ENCODE data around the gene PHF2. TPM values are rescaled to one million over a fixed set of nuclear protein-coding genes. Genes with fewer than 3 reads are reported as not detected.

Gene PHF2
- polyA plus RNA-seq, 3 donors: 0.40 to 16.0 (median 0.97) TPM

GRCh38 chr9:93612796-93613154 lies 36.4 kb downstream of the PHF2 start:
- H3K27ac ChIP-seq (ENCODE audit: low read depth in 1 of 2, low read length in 2 of 2): no peak overlapping the region
- no peak for TF ChIP-seq CTCF (IDR thresholded peaks at IDR 0.05)
- no peak overlapping the region for H3K9ac ChIP-seq (ENCODE audit: insufficient read depth, low read length, poor library complexity, severe bottlenecking)
- H3K4me1 Mint-ChIP-seq: peaks cover 9% of the 10 kb centered on the region
- H3K27me3 ChIP-seq (ENCODE audit: control insufficient read depth in 2 of 2, insufficient read depth in 2 of 2, low read length in 2 of 2): no peaks in the 10 kb centered on the region
- no peak overlapping the region for H3K4me3 ChIP-seq (replicated peaks in 1 of 3; ENCODE audit: low read depth in 2 of 3, low read length in 3 of 3)
- H3K27ac Mint-ChIP-seq: no peak overlapping the region
- H3K4me1 ChIP-seq (ENCODE audit: control insufficient read depth in 1 of 2, insufficient read depth in 2 of 2, low read length in 2 of 2): no peaks in the 10 kb centered on the region
- H3K36me3 Mint-ChIP-seq: peaks cover 5 to 12% of the 10 kb centered on the region in 2 donors
- H3K79me2 ChIP-seq (ENCODE audit: insufficient read depth, low read length): peaks cover 64% of the 10 kb centered on the region
- WGBS (ENCODE audit: insufficient coverage): 0% methylated on average over 3 of the region's 5 CpGs
- H3K27me3 Mint-ChIP-seq (ENCODE audit: low read depth in 3 of 3): no peaks in the 10 kb centered on the region
- H4K20me1 ChIP-seq (ENCODE audit: insufficient read depth, low read length): peaks cover 80% of the 10 kb centered on the region
- DNase-seq: no peak
- H3K4me3 Mint-ChIP-seq: no peak overlapping the region
- peaks cover 11 to 16% of the 10 kb centered on the region in 2 donors for H3K9me3 ChIP-seq (replicated peaks in 1 of 2; ENCODE audit: control insufficient read depth in 1 of 2, insufficient read depth in 1 of 2, low read length in 2 of 2)
- intact Hi-C loops (cut with micrococcal nuclease): no loop called here
- H2AFZ ChIP-seq (ENCODE audit: insufficient read depth, low read depth, low read length, poor library complexity, severe bottlenecking): no peak overlapping the region
- no peak overlapping the region for H3K4me2 ChIP-seq (replicated peaks; ENCODE audit: extremely low read depth, low read length, poor library complexity, severe bottlenecking)
- peaks cover 0 to 8% of the 10 kb centered on the region in 2 donors for H3K36me3 ChIP-seq (replicated peaks in 1 of 2; ENCODE audit: control insufficient read depth in 1 of 2, insufficient read depth in 2 of 2, low read length in 2 of 2)
- H3K9me3 Mint-ChIP-seq: peaks cover 7 to 25% (median 18%) of the 10 kb centered on the region in 7 donors

GRCh38 chr9:93613174-93613573 lies 36.8 kb downstream of the PHF2 start:
- no peak overlapping the region for H3K27ac Mint-ChIP-seq
- TF ChIP-seq CTCF (IDR thresholded peaks at IDR 0.05): no peak
- peaks cover 9 to 16% of the 10 kb centered on the region in 2 donors for H3K36me3 Mint-ChIP-seq
- Histone ChIP-seq H3K27me3 (ENCODE audit: control insufficient read depth in 2 of 2, insufficient read depth in 2 of 2, low read length in 2 of 2) (no peaks in the 10 kb centered on the region), H3K4me3 (replicated peaks in 1 of 3; ENCODE audit: low read depth in 2 of 3, low read length in 3 of 3) (no peak overlapping the region), H3K27ac (ENCODE audit: low read depth in 1 of 2, low read length in 2 of 2) (no peak overlapping the region), H3K9me3 (replicated peaks in 1 of 2; ENCODE audit: control insufficient read depth in 1 of 2, insufficient read depth in 1 of 2, low read length in 2 of 2) (peaks cover 9 to 16% of the 10 kb centered on the region in 2 donors), H3K36me3 (replicated peaks in 1 of 2; ENCODE audit: control insufficient read depth in 1 of 2, insufficient read depth in 2 of 2, low read length in 2 of 2) (peaks cover 0 to 12% of the 10 kb centered on the region in 2 donors), H3K4me2 (replicated peaks; ENCODE audit: extremely low read depth, low read length, poor library complexity, severe bottlenecking) (no peak overlapping the region), H3K79me2 (ENCODE audit: insufficient read depth, low read length) (peaks cover 61% of the 10 kb centered on the region), H4K20me1 (ENCODE audit: insufficient read depth, low read length) (peaks cover 84% of the 10 kb centered on the region), H3K9ac (ENCODE audit: insufficient read depth, low read length, poor library complexity, severe bottlenecking) (no peak overlapping the region), H2AFZ (ENCODE audit: insufficient read depth, low read depth, low read length, poor library complexity, severe bottlenecking) (no peak overlapping the region), H3K4me1 (ENCODE audit: control insufficient read depth in 1 of 2, insufficient read depth in 2 of 2, low read length in 2 of 2) (no peaks in the 10 kb centered on the region)
- intact Hi-C loops (cut with micrococcal nuclease): no loop called here
- H3K9me3 Mint-ChIP-seq: peaks cover 7 to 22% (median 16%) of the 10 kb centered on the region in 7 donors
- no peak overlapping the region for H3K4me3 Mint-ChIP-seq
- H3K27me3 Mint-ChIP-seq (ENCODE audit: low read depth in 3 of 3): no peaks in the 10 kb centered on the region
- 96% methylated on average over 2 of the region's 5 CpGs for WGBS (ENCODE audit: insufficient coverage)
- peaks cover 9% of the 10 kb centered on the region for H3K4me1 Mint-ChIP-seq
- DNase-seq: no peak

Measured in CD14-positive monocyte (primary cell).